Stimulated activated CD8-positive, alpha-beta memory T cell treated with anti-CD3 and anti-CD28 coated beads, Interleukin-15, amount 100 ng/mL, for 1 hour (primary cell): ENCODE results near the gene RNF187.
"Not testable (repeated sequence)": the region's sequence is repeated elsewhere in the genome, so short reads cannot be mapped to it uniquely, and the experiment has no call there.

Experiments
- DNase-seq: peaks from one replicate; pipeline ENCODE4 v3.0.0-alpha.2; 2020; ENCODE audit warnings: low read depth

Gene RNF187

DNA sequence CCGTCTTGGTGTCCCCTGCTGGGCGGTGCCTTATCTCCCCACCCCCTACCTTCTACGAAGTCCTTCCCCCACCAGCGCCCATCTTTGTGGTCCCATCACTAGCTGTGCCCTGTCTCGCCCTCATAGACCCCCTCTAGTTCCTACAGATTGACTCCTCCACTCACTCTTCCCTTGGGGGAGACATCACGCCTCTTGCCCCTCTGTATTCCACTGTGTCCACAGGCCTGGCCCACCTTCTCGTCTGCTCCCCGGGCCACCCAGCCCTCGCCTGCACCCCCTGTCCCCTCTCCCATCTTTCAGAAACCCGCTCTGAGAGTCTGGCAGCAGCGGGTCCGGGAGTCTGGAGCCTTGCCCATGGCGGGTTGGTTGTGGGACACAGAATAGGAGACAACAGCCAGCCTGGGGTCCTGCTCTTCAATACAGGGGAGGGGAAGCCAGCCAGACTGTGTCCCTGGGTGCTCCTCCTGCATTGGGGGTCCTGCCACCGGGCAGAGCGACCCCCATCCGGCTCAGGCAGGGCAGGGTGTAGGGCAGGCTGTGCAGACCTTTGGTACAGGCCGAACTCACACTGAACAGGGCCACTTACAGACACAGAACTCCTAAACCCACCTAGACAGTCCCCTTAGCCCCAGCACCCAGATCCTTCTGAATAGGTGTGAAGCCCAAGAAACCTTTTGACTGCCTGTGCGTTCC lies 1.1 kb downstream of the RNF187 start:
- DNase-seq = no peak

DNA sequence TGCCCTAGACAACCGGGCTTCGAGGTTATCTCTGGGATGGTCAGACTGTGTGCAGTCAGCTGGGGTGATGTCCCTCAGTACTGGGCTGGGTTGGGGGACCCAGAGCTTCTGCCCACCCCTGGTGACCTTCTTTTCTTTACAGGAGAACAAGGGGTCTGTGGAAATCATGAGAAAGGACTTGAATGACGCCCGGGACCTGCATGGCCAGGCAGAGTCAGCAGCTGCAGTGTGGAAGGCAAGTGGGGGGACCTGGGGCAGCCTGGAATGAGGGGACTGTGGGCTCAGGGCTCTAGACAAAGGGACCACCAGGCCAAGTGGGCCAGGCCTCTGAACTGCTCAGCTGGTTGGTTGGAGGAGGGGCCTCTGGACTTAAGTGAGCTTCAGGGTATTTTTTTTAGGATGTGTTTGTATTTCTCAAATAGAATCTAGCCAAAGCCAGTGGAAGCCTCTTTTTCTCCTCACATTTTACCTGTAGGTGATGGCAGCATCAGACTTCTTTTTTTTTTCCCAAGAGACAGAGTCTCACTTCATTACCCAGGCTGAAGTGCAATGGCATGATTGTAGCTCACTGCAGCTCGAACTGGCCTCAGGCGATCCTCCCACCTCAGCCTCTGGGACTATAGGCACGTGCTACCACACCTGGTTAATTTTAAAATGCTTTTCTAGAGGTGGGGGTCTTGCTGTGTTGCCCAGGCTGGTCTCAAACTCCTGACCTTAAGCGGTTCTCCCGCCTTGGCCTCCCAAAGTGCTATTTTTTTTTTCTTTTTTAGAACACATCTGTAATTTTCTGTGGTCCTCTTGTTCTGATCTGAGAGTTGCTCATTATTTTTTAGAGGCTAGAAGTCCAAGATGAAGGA lies 1.9 kb downstream of the RNF187 start:
- DNase-seq = no peak

DNA sequence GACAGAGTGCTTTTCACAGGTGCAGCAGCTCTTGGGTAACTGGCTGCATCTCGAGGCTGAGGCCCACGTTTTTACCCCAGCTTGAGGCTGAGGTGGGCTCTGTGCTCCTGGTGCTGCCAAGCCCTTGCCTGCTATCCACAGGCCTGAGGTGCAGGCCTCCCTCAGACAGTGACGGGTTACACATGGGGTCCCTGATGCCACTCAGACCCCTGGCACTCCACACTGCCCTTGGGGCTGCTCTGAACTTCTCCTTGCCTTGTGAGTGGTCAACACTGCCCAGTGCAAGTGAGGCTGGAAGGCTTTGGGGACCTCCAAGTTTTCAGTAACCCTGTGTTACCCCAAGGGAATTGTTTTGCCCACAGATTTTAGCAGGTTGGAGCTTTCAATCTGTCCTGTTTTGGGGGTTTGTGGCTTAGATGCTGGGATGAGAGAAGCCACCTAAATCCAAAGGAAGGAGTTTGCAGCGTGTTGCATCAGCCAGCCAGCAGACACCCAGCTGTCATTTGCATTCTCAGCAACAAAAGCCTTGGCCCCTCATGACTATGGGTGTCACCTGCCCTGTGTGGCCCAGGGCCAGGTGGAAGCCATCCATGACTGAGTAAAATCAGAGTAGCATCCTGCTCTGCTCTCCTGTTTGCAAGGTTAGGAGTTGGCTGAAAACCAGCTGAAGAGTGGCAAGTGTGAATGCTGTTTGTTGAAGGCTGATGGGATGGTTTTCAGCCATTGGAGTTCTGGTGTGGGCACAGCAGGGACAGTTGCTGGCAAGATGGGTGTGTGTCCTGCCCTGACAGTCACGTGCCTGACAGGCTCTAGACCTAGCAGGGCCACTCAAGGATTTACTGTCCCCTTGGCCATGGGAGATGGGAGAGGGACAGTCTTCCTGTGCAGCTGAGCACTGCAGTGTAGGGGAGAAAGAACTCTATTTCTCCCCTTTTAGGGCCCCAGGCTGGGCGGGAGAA lies 3.2 kb downstream of the RNF187 start:
- no peak for DNase-seq

DNA sequence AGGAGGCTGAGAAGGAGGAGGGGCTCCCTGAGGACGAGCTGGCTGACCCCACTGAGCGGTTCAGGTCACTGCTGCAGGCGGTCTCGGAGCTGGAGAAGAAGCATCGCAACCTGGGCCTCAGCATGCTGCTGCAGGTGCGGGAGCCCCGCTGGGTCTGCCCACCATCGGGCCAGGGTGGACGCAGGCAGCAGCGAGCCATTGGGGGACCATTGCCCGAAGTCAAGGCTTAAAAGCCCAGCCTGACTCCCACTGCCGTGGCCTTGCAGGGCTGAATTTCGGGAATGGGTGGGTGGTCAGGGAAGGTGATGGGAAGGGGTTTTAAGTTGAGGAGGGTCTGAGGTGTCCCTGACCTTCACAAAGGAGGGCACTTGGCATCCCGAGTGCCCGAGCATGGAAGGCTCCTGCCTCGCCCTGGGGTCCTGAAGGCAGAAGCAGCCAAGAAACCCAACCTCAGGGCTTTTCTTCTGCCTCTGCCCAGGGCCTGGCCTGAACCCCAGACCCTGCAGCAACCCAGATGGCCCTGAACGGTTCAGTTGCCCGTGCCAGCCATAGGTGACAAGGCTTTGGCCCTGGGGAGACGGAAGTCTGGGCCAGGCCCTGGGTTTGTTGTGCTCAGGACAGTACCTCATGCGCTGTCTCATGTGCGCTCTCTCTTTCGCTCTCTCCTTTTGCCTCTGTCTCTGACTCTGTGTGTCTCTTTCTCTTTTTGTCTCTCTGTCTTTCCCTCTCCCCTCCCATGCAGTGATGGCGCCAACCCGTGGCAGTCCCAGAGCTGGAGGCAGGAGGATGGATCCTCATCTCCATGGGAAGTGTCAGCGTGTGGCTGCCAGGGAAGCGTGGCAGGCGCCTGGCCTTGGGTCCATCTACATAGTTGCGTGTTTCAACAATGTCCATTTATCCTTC lies 6.2 kb downstream of the RNF187 start:
- DNase-seq = no peak

DNA sequence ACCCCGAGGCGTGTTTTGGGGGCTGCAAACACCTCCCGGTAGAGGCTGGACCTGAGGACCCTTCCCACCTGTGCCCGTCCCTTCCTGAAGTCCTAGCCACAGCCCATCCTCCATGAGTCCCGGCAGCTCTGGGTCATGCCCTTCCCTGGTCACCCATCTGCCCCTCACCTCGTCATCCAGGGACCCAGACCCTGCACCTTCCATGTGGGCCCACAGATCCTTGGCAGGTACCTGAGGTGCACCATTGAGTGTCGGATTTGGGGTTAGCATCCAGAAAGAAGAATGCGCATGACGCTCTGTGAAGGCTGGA lies 6.8 kb downstream of the RNF187 start:
- DNase-seq = no peak

DNA sequence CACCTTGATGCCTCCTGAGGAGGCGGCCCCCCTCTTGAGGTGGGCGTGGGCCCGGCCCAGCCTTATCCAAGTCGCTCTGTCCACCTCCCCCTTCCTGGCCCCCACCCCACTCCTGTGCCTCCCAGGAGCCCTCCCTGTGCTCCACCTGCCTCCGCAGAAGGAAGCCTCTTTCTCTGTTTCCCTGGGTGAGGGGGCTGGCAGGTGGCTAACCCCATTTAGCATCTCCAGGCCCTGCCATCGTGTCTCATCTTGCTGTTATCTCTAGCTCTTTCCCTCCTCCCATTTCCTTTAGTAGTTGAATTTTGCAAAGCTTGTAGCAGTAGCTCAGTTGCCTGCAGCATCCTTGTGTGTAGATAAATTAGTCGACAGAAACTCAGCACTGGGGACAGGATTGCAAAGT lies 7.2 kb downstream of the RNF187 start:
- no peak for DNase-seq

DNA sequence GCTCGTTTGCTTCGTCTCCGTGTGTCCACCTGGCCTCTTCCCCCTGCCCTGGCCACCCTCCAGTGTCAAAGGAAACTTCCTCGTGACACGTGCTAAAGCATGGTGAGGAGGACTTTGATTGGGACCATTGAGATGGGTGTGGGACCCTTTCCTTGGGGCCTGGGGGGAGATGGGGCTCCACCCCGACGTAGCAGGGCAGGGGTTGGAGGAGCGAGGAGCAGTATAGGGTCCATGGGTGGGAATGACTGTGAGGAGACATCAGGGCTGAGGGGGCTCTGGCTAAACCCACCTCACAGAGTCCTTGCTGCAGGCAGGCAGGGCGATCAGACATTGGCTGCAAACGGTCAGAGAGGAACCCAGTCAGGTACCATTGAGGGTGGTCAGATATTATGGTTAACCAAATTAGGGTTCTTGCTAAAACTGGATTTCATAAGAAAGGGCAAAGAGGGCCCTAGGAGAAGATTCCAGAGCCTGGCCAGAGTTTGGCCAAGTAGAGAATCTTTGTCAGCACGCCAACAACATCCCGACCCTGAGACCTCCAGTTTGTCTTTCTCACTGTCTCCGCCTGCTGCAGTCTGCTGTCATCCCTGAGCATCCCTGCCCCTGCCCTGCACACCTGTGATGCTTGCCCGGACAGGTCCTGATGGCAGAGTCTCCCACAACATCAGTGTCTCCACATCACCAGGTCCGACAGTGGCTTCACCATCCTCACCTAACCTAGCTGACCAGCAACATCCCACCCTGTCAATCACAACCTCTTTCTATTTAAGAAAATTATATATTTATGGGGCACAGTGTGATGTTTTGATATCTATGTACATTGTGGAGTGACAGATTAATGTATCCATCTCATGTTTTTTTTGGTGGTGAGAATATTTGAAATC lies 8.0 kb downstream of the RNF187 start:
- no peak for DNase-seq

DNA sequence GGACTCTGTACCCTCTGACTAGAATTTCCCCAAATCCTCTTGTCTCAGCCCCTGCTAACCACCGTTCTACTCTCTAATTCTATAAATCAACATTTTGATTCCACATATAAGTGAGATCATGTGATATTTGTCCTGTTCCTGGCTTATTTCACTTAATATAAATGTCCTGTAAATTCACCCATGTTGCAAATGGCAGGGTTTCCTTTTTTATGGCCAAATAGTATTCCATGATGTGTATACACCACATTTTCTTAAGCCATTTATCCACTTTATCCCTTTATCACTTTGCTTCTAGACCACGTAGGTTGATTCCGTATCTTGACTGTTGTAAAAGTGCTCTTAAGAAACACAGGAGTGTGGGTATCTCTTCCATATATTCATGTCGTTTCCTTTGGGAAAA lies 8.9 kb downstream of the RNF187 start:
- no peak for DNase-seq

DNA sequence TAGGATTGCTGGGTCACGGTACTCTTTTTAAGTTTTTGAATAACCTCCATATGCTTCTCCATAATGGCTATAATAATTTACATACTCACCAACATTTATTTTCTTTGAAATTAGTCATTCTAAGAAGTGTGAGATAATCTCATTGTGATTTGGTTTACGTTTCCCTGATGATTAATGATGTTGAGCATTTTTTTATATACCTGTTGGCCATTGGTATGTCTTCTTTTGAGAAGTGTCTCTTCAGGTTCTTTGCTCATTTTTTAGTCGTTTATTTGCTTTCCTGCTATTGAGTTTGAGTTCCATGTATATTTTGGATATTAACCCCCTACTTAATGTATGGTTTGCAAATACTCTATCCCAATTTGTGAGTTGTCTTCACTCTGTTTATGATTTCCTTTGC lies 9.3 kb downstream of the RNF187 start:
- no peak for DNase-seq

DNA sequence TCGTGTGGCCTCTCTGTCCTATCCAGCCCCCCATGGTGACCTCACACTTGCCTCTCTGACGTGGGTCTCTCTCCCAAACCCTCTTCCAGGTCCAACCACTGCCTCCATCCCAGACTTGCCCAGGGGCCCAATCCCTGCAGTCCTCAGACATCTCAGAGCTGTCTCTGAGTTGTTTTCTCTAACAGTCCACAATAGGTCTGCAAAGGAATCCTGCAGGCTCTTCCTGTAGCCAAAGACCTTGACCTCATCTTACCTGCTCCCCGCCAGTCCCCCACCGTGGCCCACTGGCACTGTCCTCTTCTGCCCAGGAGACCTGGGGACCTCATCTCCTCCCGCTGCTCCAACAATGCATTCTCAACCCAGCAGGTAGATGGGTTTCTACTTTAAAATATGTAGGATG lies 10.0 kb downstream of the RNF187 start:
- no peak for DNase-seq

DNA sequence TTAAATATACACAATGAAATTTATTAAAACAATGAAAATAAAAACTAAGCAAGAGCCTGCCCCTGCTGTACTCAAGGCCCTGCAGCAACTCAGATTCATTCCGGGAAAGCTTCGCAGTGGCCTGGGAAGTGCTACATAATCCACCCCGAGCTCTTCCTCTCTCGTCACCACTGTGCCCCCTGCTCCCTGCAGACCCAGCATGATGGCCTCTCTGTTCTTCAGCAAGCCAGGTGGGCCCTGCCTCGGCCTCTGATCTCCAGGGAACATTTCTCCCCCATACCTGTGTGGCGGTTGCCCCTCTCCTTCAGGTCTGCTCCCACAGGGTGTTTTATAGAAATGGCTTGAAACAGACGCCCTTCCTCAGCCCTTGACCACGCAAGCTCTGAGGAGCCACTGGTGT lies 10.6 kb downstream of the RNF187 start:
- no peak for DNase-seq

DNA sequence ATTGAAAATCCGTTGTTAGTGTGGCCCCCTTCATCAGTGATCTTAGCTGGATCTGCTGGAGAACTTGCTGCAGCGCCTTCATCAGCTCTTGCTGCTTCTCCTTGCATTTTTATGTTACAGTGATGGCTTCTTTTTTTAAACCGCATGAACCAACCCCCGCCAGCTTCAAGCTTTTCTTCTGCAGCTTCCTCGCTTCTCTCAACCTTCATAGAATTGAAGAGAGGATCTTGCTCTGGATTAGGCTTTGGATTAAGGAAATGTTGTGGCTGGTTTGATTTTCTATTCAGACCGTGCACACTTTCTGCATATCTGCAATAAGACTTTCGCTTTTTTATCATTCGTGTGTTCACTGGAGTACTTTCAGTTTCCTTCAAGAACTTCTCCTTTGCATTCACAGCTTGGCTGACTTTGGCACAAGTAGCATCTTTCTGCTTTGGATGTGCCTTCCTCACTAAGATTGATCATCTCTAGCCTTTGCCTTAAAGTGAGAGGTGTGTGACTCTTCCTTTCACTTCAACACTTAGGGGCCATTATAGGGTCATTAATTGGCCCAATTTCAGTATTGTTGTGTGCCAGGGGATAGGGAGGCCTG lies 13.1 kb downstream of the RNF187 start:
- DNase-seq = no peak

DNA sequence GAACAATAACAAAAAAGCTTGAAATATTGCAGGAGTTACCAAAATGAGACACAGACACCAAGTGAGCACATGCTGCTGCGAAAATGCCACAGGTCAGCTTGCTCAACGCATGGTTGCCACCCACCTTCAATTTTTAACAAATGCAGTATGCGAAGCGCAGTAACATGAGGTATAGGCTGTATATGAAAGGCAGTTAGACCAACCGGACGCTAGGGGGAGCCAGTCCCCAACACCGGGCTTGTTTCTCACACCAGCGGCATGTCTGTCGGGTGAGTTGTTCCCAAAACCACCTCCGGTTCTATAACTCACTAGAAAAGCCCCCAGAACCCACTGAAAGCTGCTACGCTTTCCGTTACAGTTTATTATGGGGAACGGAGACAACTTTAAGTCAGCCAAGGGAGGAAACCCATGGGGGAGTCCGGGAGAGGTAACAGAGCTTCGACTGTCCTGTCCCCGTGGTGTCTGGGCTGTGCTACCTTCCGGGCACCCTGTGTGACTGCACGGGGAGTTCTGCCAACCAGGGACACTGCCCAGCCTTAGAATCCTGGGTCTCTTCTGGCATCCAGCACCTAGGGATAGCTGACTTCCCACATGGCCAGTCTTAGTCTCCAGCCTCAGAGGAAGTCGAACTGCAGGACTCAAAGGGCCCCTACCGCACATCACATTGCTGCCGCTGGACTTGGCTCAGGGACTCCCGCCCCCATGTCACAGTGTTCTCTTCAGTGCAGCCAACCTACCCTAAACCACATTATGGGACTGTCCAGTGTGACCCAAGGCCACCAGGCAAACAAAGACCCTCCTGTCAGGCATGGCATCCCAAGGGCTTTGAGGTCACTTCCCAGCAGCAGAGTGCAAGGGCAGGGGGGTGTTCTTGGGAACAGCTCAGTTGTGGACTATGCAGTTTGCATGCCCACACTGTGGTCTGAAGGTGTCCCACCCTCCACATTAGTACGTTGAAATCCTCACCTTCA lies 14.0 kb downstream of the RNF187 start:
- peak; percentile 82 for DNase-seq

DNA sequence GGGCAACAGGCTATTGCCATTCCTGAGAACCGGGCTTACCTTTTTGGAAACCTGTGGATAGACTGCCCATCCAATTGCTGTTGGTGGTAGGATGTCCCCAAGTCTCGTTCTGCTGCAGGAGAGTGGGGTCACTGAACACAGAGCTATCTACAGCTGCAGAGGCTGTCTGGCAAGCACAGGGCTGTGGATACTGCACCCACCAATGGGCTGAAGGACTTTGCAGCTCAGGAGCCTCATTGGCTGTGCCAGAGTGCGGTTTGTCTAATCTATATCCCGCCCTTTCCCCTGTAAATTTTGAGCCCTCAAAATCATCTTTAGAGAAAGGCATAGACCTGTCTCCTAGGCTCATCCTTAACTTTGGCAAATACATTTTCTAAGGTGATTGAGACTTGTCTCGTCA lies 15.3 kb downstream of the RNF187 start:
- DNase-seq = no peak

DNA sequence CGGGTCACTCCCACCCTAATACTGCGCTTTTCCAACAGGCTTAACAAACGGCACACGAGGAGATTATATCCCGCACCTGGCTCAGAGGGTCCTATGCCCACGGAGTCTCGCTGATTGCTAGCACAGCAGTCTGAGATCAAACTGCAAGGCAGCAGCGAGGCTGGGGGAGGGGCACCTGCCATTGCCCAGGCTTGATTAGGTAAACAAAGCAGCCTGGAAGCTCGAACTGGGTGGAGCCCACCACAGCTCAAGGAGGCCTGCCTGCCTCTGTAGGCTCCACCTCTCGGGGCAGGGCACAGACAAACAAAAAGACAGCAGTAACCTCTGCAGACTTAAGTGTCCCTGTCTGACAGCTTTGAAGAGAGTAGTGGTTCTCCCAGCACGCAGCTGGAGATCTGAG lies 18.8 kb downstream of the RNF187 start:
- not testable (repeated sequence) for DNase-seq

DNA sequence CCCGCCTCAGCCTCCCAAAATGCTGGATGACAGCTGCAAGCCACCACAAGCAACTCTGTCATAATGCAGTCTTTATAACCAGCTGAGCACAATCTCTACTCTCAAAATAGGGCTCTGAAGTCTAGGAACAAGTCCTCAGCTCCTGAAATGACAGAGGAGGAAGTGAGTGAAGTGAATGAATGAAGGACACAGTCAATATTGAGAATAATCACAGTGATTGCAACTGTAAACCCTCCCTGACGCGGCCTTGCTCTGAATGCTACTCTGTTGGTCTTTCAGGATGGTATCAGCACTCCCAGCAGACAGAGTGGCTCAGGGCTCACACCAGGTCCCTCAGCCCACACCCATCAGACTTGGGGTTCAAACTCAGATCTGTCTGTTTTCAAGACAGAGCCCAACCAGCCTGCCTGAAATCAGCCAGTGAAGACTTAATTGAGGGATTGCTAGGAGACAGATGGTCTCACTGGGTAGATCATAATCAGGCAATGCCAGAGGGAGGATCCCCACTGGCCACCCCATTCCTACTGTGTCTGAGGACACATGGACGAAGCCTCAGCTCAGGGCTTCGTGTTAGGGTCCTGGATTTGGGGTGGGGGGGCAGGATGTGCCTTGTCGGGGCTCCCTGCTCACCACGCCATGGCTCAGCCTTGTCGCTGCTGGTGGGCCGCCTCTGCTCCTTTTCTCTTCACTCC lies 20.9 kb downstream of the RNF187 start:
- DNase-seq = no peak

DNA sequence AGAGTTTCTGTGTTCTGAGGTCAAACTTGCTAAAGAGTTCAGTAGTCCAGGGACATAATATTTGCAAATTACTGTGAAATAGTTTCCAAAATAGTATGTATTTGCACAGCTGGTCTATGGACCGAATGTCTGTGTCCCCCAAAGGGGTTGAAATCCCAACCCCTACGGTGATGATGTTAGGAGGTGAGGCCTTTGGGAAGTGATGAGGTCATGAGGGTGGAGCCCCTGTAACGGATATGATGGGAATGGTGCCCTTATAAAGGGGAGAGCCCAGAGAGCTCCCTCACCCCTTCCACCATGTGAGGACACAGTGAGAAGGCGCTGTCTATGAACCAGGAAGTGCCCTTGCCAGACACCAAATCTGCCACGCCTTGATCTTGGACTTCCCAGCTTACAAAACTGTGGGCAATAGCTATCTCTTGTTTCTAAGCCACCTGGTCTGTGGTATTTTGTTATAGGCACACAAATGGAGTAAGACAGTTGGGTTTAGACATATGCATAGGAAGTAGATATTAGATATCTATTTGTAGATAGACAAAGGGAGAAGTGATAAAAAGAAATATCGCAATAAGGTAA lies 21.7 kb downstream of the RNF187 start:
- DNase-seq = no peak
